Adrenal gland (tissue), 5 donors: ENCODE data around the gene MAGI2.

Experiments used
- CTCF ChIP-seq, 6 experiments: fragments of 450-650 bp in 4 of 6; fragments of 200-600 bp in 2 of 6; sonication (generic) in 1 of 6; IDR thresholded peaks; 1 replicate in 5 of 6; 2 replicates in 1 of 6; pipeline versions ENCODE4 v1.5.1 to v1.8.0; 2016 to 2021; ENCODE audit warnings: antibody characterized with exemption in 6 of 6, mild to moderate bottlenecking in 2 of 6, moderate library complexity in 1 of 6
- POLR2A ChIP-seq, 2 donors: fragments of 450-650 bp; IDR thresholded peaks; one replicate each; pipeline ENCODE4 v1.6.1; 2017; ENCODE audit warnings: antibody characterized with exemption in 2 of 2, mild to moderate bottlenecking in 2 of 2, moderate library complexity in 1 of 2
- donor health status: DM: no; HTN: no; CAD: no.

- TF ChIP-seq CTCF (IDR thresholded peaks at IDR 0.05) = no peak
- no peak for TF ChIP-seq POLR2A (IDR thresholded peaks at IDR 0.05)
These were observed 1282.1 kb downstream of the MAGI2 start for GRCh38 chr7:78171398-78171797.
